HCT116 (cell line): ENCODE results near the gene RAPGEF1. TPM values are rescaled to one million over a fixed set of nuclear protein-coding genes. Genes with fewer than 3 reads are reported as not detected.

Experiments
- ATAC-seq: fragments of 200-7000 bp; cut with Tn5 transposase; 2 replicates; pipeline ENCODE4 v1.9.1; 2020; ENCODE audit warnings: mild to moderate bottlenecking, moderate library complexity
- BruUV-seq: library from RNA; stranded (reverse); fragments of 400-500 nt; replicated peaks from 2 replicates; lab custom pipeline; 2021; lab: Mats Ljungman, UMichigan
- CTCF ChIA-PET: fragments of 300-600 bp; sonication (Branson Sonifier 250); formaldehyde crosslinking; loops from one replicate; lab custom pipeline; 2021; ENCODE audit warnings: antibody characterized with exemption; lab: Charles Lee
- POLR2A ChIA-PET: fragments of 300-600, 350-600 bp; sonication (Branson Sonifier 250); formaldehyde crosslinking; loops from one replicate; lab custom pipeline; 2021; ENCODE audit warnings: antibody characterized with exemption; lab: Charles Lee
- RAD21 ChIA-PET, 2 experiments: fragments of 300-600 bp; sonication (Branson Sonifier 250); formaldehyde crosslinking; loops; one replicate each; lab custom pipeline; 2023; ENCODE audit warnings: low total read pairs in 2 of 2; ENCODE audit not compliant: uncharacterized antibody in 2 of 2, unreplicated experiment in 2 of 2, low non-redundant PET in 1 of 2; lab: Charles Lee
- DNase-seq: peaks from one replicate; pipeline ENCODE4 v3.0.0-alpha.2; 2010; ENCODE audit warnings: low read depth, low spot score
- H2AFZ ChIP-seq: fragments of 200-600 bp; shearing (Covaris generic), sonication (generic); 2 replicates; pipeline ENCODE4 v1.6.1; 2017; ENCODE audit warnings: low read depth, mixed run types, mixed read lengths, antibody characterized with exemption, low read length; ENCODE audit not compliant: poor library complexity, severe bottlenecking
- H3K27ac ChIP-seq: 2 replicates; pipeline ENCODE4 v1.5.1; 2012; ENCODE audit warnings: low read depth, low read length
- H3K27me3 ChIP-seq: fragments of 200-600 bp; sonication (generic); 2 replicates; pipeline ENCODE4 v1.6.1; 2016; ENCODE audit warnings: mixed run types, low read length, mixed read lengths; ENCODE audit not compliant: insufficient read depth
- H3K36me3 ChIP-seq, 2 experiments: fragments of 200-500 bp in 1 of 2; fragments of 200-600 bp in 1 of 2; sonication (Bioruptor generic) in 1 of 2; sonication (generic) in 1 of 2; 2 replicates each; pipeline versions ENCODE4 v1.5.1 to v1.6.1; 2014 to 2016; ENCODE audit warnings: low read length in 2 of 2, inconsistent platforms in 1 of 2, mixed read lengths in 1 of 2, mixed run types in 1 of 2; ENCODE audit not compliant: insufficient read depth in 2 of 2, control insufficient read depth in 1 of 2
- H3K4me1 ChIP-seq, 2 experiments: fragments of 200-600 bp in 1 of 2; sonication (generic) in 1 of 2; 2 replicates each; pipeline versions ENCODE4 v1.5.1 to v1.6.1; 2012 to 2017; ENCODE audit warnings: low read length in 2 of 2, inconsistent platforms in 1 of 2, mild to moderate bottlenecking in 1 of 2, mixed read lengths in 1 of 2, mixed run types in 1 of 2, moderate library complexity in 1 of 2; ENCODE audit not compliant: insufficient read depth in 2 of 2, control insufficient read depth in 1 of 2
- H3K4me2 ChIP-seq: fragments of 200-600 bp; sonication (generic); 2 replicates; pipeline ENCODE4 v1.6.1; 2017; ENCODE audit warnings: mixed run types, low read length, mixed read lengths
- H3K4me3 ChIP-seq, 2 experiments: fragments of 200-600 bp in 1 of 2; sonication (generic) in 1 of 2; replicated peaks in 1 of 2; 2 replicates each; pipeline ENCODE4 v1.5.1; 2011 to 2016; ENCODE audit warnings: low read length in 2 of 2, control low read depth in 1 of 2, low read depth in 1 of 2, mild to moderate bottlenecking in 1 of 2, mixed read lengths in 1 of 2, mixed run types in 1 of 2
- H3K79me2 ChIP-seq: fragments of 200-600 bp; sonication (generic); 2 replicates; pipeline ENCODE4 v1.6.1; 2017; ENCODE audit warnings: mild to moderate bottlenecking, mixed run types, low read length, moderate library complexity, mixed read lengths; ENCODE audit not compliant: insufficient read depth
- H3K9ac ChIP-seq: fragments of 200-600 bp; sonication (generic); 2 replicates; pipeline ENCODE4 v1.6.1; 2016; ENCODE audit warnings: low read length, mixed read lengths
- H3K9me2 ChIP-seq: fragments of 200-600 bp; sonication (generic), shearing (Covaris generic); 2 replicates; pipeline ENCODE4 v1.6.1; 2017; ENCODE audit warnings: mixed run types, mild to moderate bottlenecking, moderate library complexity; ENCODE audit not compliant: insufficient read depth
- H3K9me3 ChIP-seq, 2 experiments: fragments of 200-500 bp in 1 of 2; fragments of 200-600 bp in 1 of 2; sonication (Bioruptor generic) in 1 of 2; sonication (generic) in 1 of 2; 2 replicates each; pipeline ENCODE4 v1.6.1; 2014 to 2017; ENCODE audit warnings: low read length in 2 of 2, mixed read lengths in 2 of 2, inconsistent platforms in 1 of 2, low read depth in 1 of 2, mild to moderate bottlenecking in 1 of 2, mixed run types in 1 of 2, moderate library complexity in 1 of 2; ENCODE audit not compliant: control insufficient read depth in 1 of 2, insufficient read depth in 1 of 2
- H4K20me1 ChIP-seq: fragments of 200-600 bp; sonication (generic), shearing (Covaris generic); 2 replicates; pipeline ENCODE4 v1.6.1; 2017; ENCODE audit warnings: mixed run types, mild to moderate bottlenecking, moderate library complexity; ENCODE audit not compliant: insufficient read depth
- ELF1 ChIP-seq: IDR thresholded peaks from 2 replicates; pipeline ENCODE4 v1.6.1; 2012; ENCODE audit warnings: low read depth, borderline replicate concordance
- FOSL1 ChIP-seq: IDR thresholded peaks from 2 replicates; pipeline ENCODE4 v1.6.1; 2012; ENCODE audit warnings: low read depth
- POLR2AphosphoS5 ChIP-seq: IDR thresholded peaks from 2 replicates; pipeline ENCODE4 v1.6.1; 2011; ENCODE audit warnings: mild to moderate bottlenecking, low read depth, low read length, moderate library complexity
- RAD21 ChIP-seq: IDR thresholded peaks from 2 replicates; pipeline ENCODE4 v1.6.1; 2012; ENCODE audit warnings: low read depth, mild to moderate bottlenecking
- SIN3A ChIP-seq: IDR thresholded peaks from 2 replicates; pipeline ENCODE4 v1.6.1; 2012; ENCODE audit warnings: low read depth
- SP1 ChIP-seq: IDR thresholded peaks from 2 replicates; pipeline ENCODE4 v1.6.1; 2012; ENCODE audit warnings: low read depth
- YY1 ChIP-seq: IDR thresholded peaks from 2 replicates; pipeline ENCODE4 v1.6.1; 2011; ENCODE audit warnings: low read length, low read depth, moderate library complexity, mild to moderate bottlenecking; ENCODE audit not compliant: insufficient replicate concordance; ENCODE audit errors: extremely low read depth
- ZFX ChIP-seq: fragments of 450-650 bp; IDR thresholded peaks from 2 replicates; pipeline ENCODE4 v1.6.1; 2017
- intact Hi-C: fragments of 100-400 bp; cut with micrococcal nuclease; formaldehyde crosslinking; loops from 2 replicates; pipeline ENCODE4 v1.10.0; 2022
- total RNA-seq: library from RNA; stranded (reverse); gene quantifications from one replicate; pipeline ENCODE4 v1.2.1, GENCODE V29; 2021; ENCODE audit not compliant: unreplicated experiment
- TF ChIP-seq, protein P1 (sequence below): IDR thresholded peaks from 2 replicates; pipeline ENCODE4 v1.6.1; 2012

RAPGEF1 gene
- total RNA-seq, 1 experiment from 2014 or later = 43.0 TPM

DNA sequence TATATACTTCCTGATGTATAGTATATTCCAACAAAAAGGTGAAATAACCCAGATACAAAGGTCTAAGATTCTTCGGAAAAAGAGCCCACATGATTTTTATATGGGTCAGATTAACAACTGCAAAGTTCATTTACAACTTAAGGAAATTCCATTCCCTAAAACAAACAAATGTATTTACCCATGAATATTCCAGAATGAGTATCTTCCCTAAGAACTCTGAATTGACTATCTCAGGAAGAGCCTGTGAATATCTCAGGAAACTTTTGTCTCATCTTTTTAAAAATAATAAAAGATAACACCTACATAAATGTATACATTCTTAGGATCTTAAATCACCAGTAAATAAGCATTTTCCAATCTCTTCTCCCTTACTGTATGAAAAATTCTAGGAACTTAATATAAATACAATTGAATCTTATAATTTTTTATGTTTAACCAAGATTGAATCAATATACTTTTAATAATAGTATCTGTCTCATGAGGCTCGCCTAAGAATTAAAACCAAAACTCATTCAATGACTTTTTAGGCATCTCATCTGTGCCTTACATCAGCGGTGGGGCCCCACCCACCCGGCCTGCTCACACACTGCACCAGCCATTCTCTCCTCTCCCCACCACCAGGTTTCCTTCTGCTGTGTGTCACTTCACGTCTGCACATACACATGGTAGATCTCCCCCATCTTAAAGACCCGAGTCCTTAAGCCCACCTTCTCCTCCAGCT, 78.1 kb downstream of the RAPGEF1 start:
- no peak for ATAC-seq
- TF ChIP-seq ZFX = no peak
- no peak for TF ChIP-seq SIN3A
- no peak for TF ChIP-seq POLR2AphosphoS5
- TF ChIP-seq RAD21 = no peak
- no peak for TF ChIP-seq ELF1
- no peak for TF ChIP-seq YY1
- no peak for TF ChIP-seq FOSL1
- TF ChIP-seq, protein P1, sequence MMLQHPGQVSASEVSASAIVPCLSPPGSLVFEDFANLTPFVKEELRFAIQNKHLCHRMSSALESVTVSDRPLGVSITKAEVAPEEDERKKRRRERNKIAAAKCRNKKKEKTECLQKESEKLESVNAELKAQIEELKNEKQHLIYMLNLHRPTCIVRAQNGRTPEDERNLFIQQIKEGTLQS = no peak
- TF ChIP-seq SP1 = no peak
- no peaks in the 10 kb centered on the region for H3K27me3 ChIP-seq
- H3K4me1 ChIP-seq = peaks cover 18 to 22% of the 10 kb centered on the region in 2 experiments
- H4K20me1 ChIP-seq = no peaks in the 10 kb centered on the region
- no peak overlapping the region for H3K4me2 ChIP-seq
- H3K36me3 ChIP-seq = no peaks in the 10 kb centered on the region
- ChIA-PET CTCF (no interaction called here), RAD21 (no interaction called here), POLR2A (no interaction called here)
- H2AFZ ChIP-seq = no peak overlapping the region
- no peak overlapping the region for H3K27ac ChIP-seq
- no peaks in the 10 kb centered on the region for H3K9me3 ChIP-seq
- BruUV-seq = no TSS peak
- no peaks in the 10 kb centered on the region for H3K9me2 ChIP-seq
- no peak for DNase-seq
- no peak overlapping the region for H3K9ac ChIP-seq
- intact Hi-C loops = no loop called here
- H3K4me3 ChIP-seq = no peak overlapping the region
- no peaks in the 10 kb centered on the region for H3K79me2 ChIP-seq
